Panc1 (cell line): Measurements from ENCODE around the gene CPEB1. TPM values are rescaled to one million over a fixed set of nuclear protein-coding genes. Genes with fewer than 3 reads are reported as not detected.

Experiments used
- ATAC-seq: fragments of 200-7000 bp; cut with Tn5 transposase; 2 replicates; pipeline ENCODE4 v1.9.1; 2020; ENCODE audit warnings: mild to moderate bottlenecking, moderate library complexity
- BruUV-seq: library from RNA; stranded (reverse); fragments of 400-500 nt; replicated peaks from 2 replicates; lab custom pipeline; 2021; lab: Mats Ljungman, UMichigan
- CTCF ChIA-PET: fragments of 300-600 bp; sonication (Branson Sonifier 250); formaldehyde crosslinking; loops from one replicate; lab custom pipeline; 2022; ENCODE audit warnings: antibody characterized with exemption; lab: Charles Lee
- POLR2A ChIA-PET: fragments of 300-600 bp; sonication (Branson Sonifier 250); formaldehyde crosslinking; loops from one replicate; lab custom pipeline; 2022; ENCODE audit warnings: antibody characterized with exemption; lab: Charles Lee
- DNase-seq: peaks from one replicate; pipeline ENCODE4 v3.0.0-alpha.2; 2010; ENCODE audit warnings: low read depth, low spot score
- H3K27ac ChIP-seq: 2 replicates; pipeline ENCODE4 v1.5.1; 2011; ENCODE audit warnings: mild to moderate bottlenecking, low read length, inconsistent platforms
- H3K27me3 ChIP-seq: fragments of 200-500 bp; sonication (Bioruptor generic); 2 replicates; pipeline ENCODE4 v1.6.0; 2014; ENCODE audit warnings: low read length, inconsistent platforms; ENCODE audit not compliant: control insufficient read depth, insufficient read depth
- H3K36me3 ChIP-seq: fragments of 200-500 bp; sonication (Bioruptor generic); 2 replicates; pipeline ENCODE4 v1.5.1; 2014; ENCODE audit warnings: inconsistent platforms, mild to moderate bottlenecking, low read length, moderate library complexity; ENCODE audit not compliant: control insufficient read depth, insufficient read depth
- H3K4me1 ChIP-seq: 2 replicates; pipeline ENCODE4 v1.5.1; 2011; ENCODE audit warnings: inconsistent platforms, mild to moderate bottlenecking, low read length, moderate library complexity; ENCODE audit not compliant: control insufficient read depth, insufficient read depth
- H3K4me3 ChIP-seq, 2 experiments: 2 replicates each; pipeline ENCODE4 v1.5.1; 2011 to 2012; ENCODE audit warnings: low read depth in 2 of 2, low read length in 2 of 2, mild to moderate bottlenecking in 2 of 2, inconsistent platforms in 1 of 2, moderate library complexity in 1 of 2
- H3K9me3 ChIP-seq: fragments of 200-500 bp; sonication (Bioruptor generic); 2 replicates; pipeline ENCODE4 v1.5.1; 2014; ENCODE audit warnings: low read depth, mild to moderate bottlenecking, inconsistent platforms, low read length, moderate library complexity; ENCODE audit not compliant: control insufficient read depth, insufficient read depth
- CTCF ChIP-seq: fragments of 450-650 bp; IDR thresholded peaks from 2 replicates; pipeline ENCODE4 v1.5.1; 2017; ENCODE audit warnings: mild to moderate bottlenecking
- POLR2AphosphoS5 ChIP-seq: IDR thresholded peaks from 2 replicates; pipeline ENCODE4 v1.6.1; 2012; ENCODE audit warnings: mild to moderate bottlenecking, low read depth, low read length, moderate library complexity
- REST ChIP-seq, 2 experiments: IDR thresholded peaks; 2 replicates each; pipeline ENCODE4 v1.6.1; 2011 to 2012; ENCODE audit warnings: low read depth in 2 of 2, control low read depth in 1 of 2, low read length in 1 of 2, mild to moderate bottlenecking in 1 of 2, moderate library complexity in 1 of 2; ENCODE audit not compliant: insufficient read depth in 1 of 2
- SIN3A ChIP-seq: IDR thresholded peaks from 2 replicates; pipeline ENCODE4 v1.6.1; 2012; ENCODE audit warnings: low read depth, mild to moderate bottlenecking, low read length, moderate library complexity, borderline replicate concordance; ENCODE audit not compliant: insufficient read depth
- TCF7L2 ChIP-seq: IDR thresholded peaks from 2 replicates; pipeline ENCODE4 v1.6.1; 2011; ENCODE audit warnings: mild to moderate bottlenecking, low read depth, low read length, inconsistent platforms
- in situ Hi-C: cut with HindIII; loops from 2 replicates; pipeline ENCODE4 v1.10.0; 2016; ENCODE audit warnings: low sequenced_read_pairs, low pct_unique_long_range_greater_than_20kb
- intact Hi-C: fragments of 100-400 bp; cut with micrococcal nuclease; formaldehyde crosslinking; loops from one replicate; pipeline ENCODE4 v1.10.0; 2022; ENCODE audit not compliant: unreplicated experiment
- total RNA-seq: library from RNA; stranded (reverse); gene quantifications from one replicate; pipeline ENCODE4 v1.2.1, GENCODE V29; 2021; ENCODE audit not compliant: unreplicated experiment

CPEB1 gene
- total RNA-seq, 1 experiment from 2014 or later = 19.5 TPM

GRCh38 chr15:82666606-82667005 lies 19.4 kb upstream of the CPEB1 start:
- CTCF ChIA-PET = no interaction called here
- intact Hi-C loops (no loop called here), in situ Hi-C loops (no loop called here)
- no TSS peak for BruUV-seq
- DNase-seq (no peak), ATAC-seq (no peak)
- Histone ChIP-seq H3K4me3 (no peak overlapping the region), H3K9me3 (no peaks in the 10 kb centered on the region), H3K27me3 (no peaks in the 10 kb centered on the region), H3K36me3 (no peaks in the 10 kb centered on the region; the same call in 1 of the 2 replicates), H3K4me1 (no peaks in the 10 kb centered on the region), H3K27ac (no peak overlapping the region)
- TF ChIP-seq CTCF = no peak
- TF ChIP-seq TCF7L2 = no peak
- TF ChIP-seq SIN3A = no peak
- no peak for TF ChIP-seq REST (IDR thresholded peaks at IDR 0.05; ENCODE audit: insufficient read depth in 1 of 2, low read depth in 2 of 2, low read length in 1 of 2)
- no peak for TF ChIP-seq POLR2AphosphoS5
- POLR2A ChIA-PET = no interaction called here

- H3K9me3 ChIP-seq = no peaks in the 10 kb centered on the region
- in situ Hi-C loops (no loop called here), intact Hi-C loops (no loop called here)
- no peaks in the 10 kb centered on the region for H3K27me3 ChIP-seq
- ATAC-seq = no peak
- no peak overlapping the region for H3K27ac ChIP-seq
- ChIA-PET CTCF (no interaction called here), POLR2A (interaction anchor here (0.5 kb wide), 1 partner anchor 29 kb away, joined by 5 read pairs; no protein-coding TSS in a partner anchor)
- DNase-seq = no peak
- H3K4me1 ChIP-seq = no peaks in the 10 kb centered on the region
- H3K4me3 ChIP-seq = no peak overlapping the region
- BruUV-seq = no TSS peak
- TF ChIP-seq TCF7L2 (no peak), REST (IDR thresholded peaks at IDR 0.05; ENCODE audit: insufficient read depth in 1 of 2, low read depth in 2 of 2, low read length in 1 of 2) (no peak), SIN3A (no peak), CTCF (no peak), POLR2AphosphoS5 (no peak)
- H3K36me3 ChIP-seq = no peaks in the 10 kb centered on the region; the same call in 1 of the 2 replicates
Observed at GRCh38 chr15:82664021-82664420, 16.9 kb upstream of the CPEB1 start.
